ENCODE measurements around the gene PCNX2. TPM values are rescaled to one million over a fixed set of nuclear protein-coding genes. Genes with fewer than 3 reads are reported as not detected.

PCNX2 gene
- polyA plus RNA-seq, 3 donors: 0.29 to 7.9 (median 0.62) TPM

- WGBS (ENCODE audit: insufficient coverage): 39% methylated on average over 3 of the region's 8 CpGs
- no peaks in the 10 kb centered on the region for H3K9me3 ChIP-seq (replicated peaks in 1 of 2; ENCODE audit: control insufficient read depth in 1 of 2, insufficient read depth in 1 of 2, low read length in 2 of 2)
- no peaks in the 10 kb centered on the region for H4K20me1 ChIP-seq (ENCODE audit: insufficient read depth, low read length)
- H3K4me3 ChIP-seq (replicated peaks in 1 of 3; ENCODE audit: low read depth in 2 of 3, low read length in 3 of 3): no peak overlapping the region
- DNase-seq: peak; percentile 17 to 29 (median 19)
- H3K9ac ChIP-seq (ENCODE audit: insufficient read depth, low read length, poor library complexity, severe bottlenecking): no peak overlapping the region
- no peaks in the 10 kb centered on the region for H3K79me2 ChIP-seq (ENCODE audit: insufficient read depth, low read length)
- H3K4me1 ChIP-seq (ENCODE audit: control insufficient read depth in 1 of 2, insufficient read depth in 2 of 2, low read length in 2 of 2): peaks cover 23 to 32% of the 10 kb centered on the region in 2 donors
- Mint-ChIP-seq H3K9me3 (peaks cover 0 to 3% (median 0%) of the 10 kb centered on the region in 7 donors), H3K36me3 (no peaks in the 10 kb centered on the region), H3K27ac (peak overlapping the region in 5 of 7 donors; percentile 6 to 86 (median 42)), H3K27me3 (ENCODE audit: low read depth in 3 of 3) (no peaks in the 10 kb centered on the region), H3K4me1 (peaks cover 32% of the 10 kb centered on the region), H3K4me3 (peak overlapping the region in 1 of 2 donors; percentile 72)
- H3K27ac ChIP-seq (ENCODE audit: low read depth in 1 of 2, low read length in 2 of 2): peak overlapping the region in 1 of 2 donors; percentile 1
- H3K27me3 ChIP-seq (ENCODE audit: control insufficient read depth in 2 of 2, insufficient read depth in 2 of 2, low read length in 2 of 2): no peaks in the 10 kb centered on the region
- no peaks in the 10 kb centered on the region for H3K36me3 ChIP-seq (replicated peaks in 1 of 2; ENCODE audit: control insufficient read depth in 1 of 2, insufficient read depth in 2 of 2, low read length in 2 of 2)
- H2AFZ ChIP-seq (ENCODE audit: insufficient read depth, low read depth, low read length, poor library complexity, severe bottlenecking): peak overlapping the region; percentile 7
- H3K4me2 ChIP-seq (replicated peaks; ENCODE audit: extremely low read depth, low read length, poor library complexity, severe bottlenecking): peak overlapping the region; percentile 10
- intact Hi-C loops (cut with micrococcal nuclease): loop anchor here in 1 of 2 donors (10.0 kb wide), 1 partner anchor 307 kb away; no protein-coding TSS in a partner anchor
- TF ChIP-seq CTCF (IDR thresholded peaks at IDR 0.05): no peak
Measured at GRCh38 chr1:232937741-232938375, 357.7 kb downstream of the PCNX2 start.

- Mint-ChIP-seq H3K9me3 (peaks cover 0 to 3% (median 0%) of the 10 kb centered on the region in 7 donors), H3K4me3 (no peak overlapping the region), H3K36me3 (no peaks in the 10 kb centered on the region), H3K27ac (no peak overlapping the region), H3K27me3 (ENCODE audit: low read depth in 3 of 3) (no peaks in the 10 kb centered on the region), H3K4me1 (peaks cover 39% of the 10 kb centered on the region)
- Histone ChIP-seq H2AFZ (ENCODE audit: insufficient read depth, low read depth, low read length, poor library complexity, severe bottlenecking) (no peak overlapping the region), H4K20me1 (ENCODE audit: insufficient read depth, low read length) (no peaks in the 10 kb centered on the region), H3K79me2 (ENCODE audit: insufficient read depth, low read length) (no peaks in the 10 kb centered on the region), H3K36me3 (replicated peaks in 1 of 2; ENCODE audit: control insufficient read depth in 1 of 2, insufficient read depth in 2 of 2, low read length in 2 of 2) (no peaks in the 10 kb centered on the region), H3K4me3 (replicated peaks in 1 of 3; ENCODE audit: low read depth in 2 of 3, low read length in 3 of 3) (no peak overlapping the region), H3K9ac (ENCODE audit: insufficient read depth, low read length, poor library complexity, severe bottlenecking) (no peak overlapping the region), H3K4me2 (replicated peaks; ENCODE audit: extremely low read depth, low read length, poor library complexity, severe bottlenecking) (no peak overlapping the region), H3K4me1 (ENCODE audit: control insufficient read depth in 1 of 2, insufficient read depth in 2 of 2, low read length in 2 of 2) (peaks cover 29 to 40% of the 10 kb centered on the region in 2 donors), H3K27me3 (ENCODE audit: control insufficient read depth in 2 of 2, insufficient read depth in 2 of 2, low read length in 2 of 2) (no peaks in the 10 kb centered on the region), H3K9me3 (replicated peaks in 1 of 2; ENCODE audit: control insufficient read depth in 1 of 2, insufficient read depth in 1 of 2, low read length in 2 of 2) (no peaks in the 10 kb centered on the region), H3K27ac (ENCODE audit: low read depth in 1 of 2, low read length in 2 of 2) (no peak overlapping the region)
- WGBS (ENCODE audit: insufficient coverage): 66% methylated on average over 4 of the region's 6 CpGs
- no peak for DNase-seq
- intact Hi-C loops (cut with micrococcal nuclease): loop anchor here in 1 of 2 donors (10.0 kb wide), 1 partner anchor 308 kb away; no protein-coding TSS in a partner anchor
- TF ChIP-seq CTCF (IDR thresholded peaks at IDR 0.05): no peak
Measured at GRCh38 chr1:232936941-232937340, 358.6 kb downstream of the PCNX2 start.

Other genes starting within 250 kb of the PCNX2 start
- gene MAP3K21, start 32.0 kb upstream of the PCNX2 start, polyA plus RNA-seq: 1 to 10 TPM in 1 of 3 donors, under 1 TPM in 2; 0.38 to 2.7 (median 0.59) TPM

All from CD14-positive monocyte (primary cell).